ENCODE measurements around the gene SH3PXD2A. TPM values are rescaled to one million over a fixed set of nuclear protein-coding genes. Genes with fewer than 3 reads are reported as not detected.
"Not testable (repeated sequence)": the region's sequence is repeated elsewhere in the genome, so short reads cannot be mapped to it uniquely, and the experiment has no call there.

Gene SH3PXD2A
- total RNA-seq, 2 experiments from 2014 or later: 12.4 to 14.5 TPM

DNA sequence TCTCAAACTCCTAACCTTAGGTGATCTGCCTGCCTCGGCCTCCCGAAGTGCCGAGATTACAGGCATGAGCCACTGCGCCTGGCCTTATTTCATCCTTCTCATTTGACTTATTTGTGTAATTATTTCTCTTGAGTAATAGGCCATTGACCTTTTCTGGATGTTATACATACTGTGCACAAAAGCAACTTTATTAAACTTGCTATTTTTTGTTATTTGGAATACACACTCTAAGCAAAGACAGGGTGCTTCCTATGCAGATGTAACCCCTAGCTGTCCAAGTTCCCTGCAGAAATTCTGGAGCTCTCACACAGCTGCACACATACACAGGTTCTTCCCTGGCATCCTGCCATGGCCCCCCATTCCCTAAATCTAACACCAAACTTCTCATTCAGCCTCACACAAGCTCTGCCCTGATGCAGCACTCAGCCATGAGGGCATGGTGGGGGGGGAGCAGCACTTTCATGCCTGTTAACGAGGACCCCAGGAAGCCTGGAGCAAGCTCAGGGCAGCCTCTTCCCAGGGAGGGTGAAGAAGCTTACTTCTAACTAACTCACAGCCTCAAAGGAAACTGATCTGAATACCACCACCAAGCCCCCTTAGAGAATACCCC lies 33.2 kb downstream of the SH3PXD2A start:
- Mint-ChIP-seq H3K27ac (no peak overlapping the region), H3K4me3 (no peak overlapping the region), H3K4me1 (peaks cover 10% of the 10 kb centered on the region), H3K9me3 (ENCODE audit: low read depth) (no peaks in the 10 kb centered on the region), H3K36me3 (no peaks in the 10 kb centered on the region), H3K27me3 (peaks cover 38% of the 10 kb centered on the region)
- CTCF ChIA-PET: interaction anchor here (1.1 to 1.3 kb wide), 2 partner anchors 9 to 136 kb away, joined by 3 read pairs; no protein-coding TSS in a partner anchor
- no peak for DNase-seq
- no peak for ATAC-seq

DNA sequence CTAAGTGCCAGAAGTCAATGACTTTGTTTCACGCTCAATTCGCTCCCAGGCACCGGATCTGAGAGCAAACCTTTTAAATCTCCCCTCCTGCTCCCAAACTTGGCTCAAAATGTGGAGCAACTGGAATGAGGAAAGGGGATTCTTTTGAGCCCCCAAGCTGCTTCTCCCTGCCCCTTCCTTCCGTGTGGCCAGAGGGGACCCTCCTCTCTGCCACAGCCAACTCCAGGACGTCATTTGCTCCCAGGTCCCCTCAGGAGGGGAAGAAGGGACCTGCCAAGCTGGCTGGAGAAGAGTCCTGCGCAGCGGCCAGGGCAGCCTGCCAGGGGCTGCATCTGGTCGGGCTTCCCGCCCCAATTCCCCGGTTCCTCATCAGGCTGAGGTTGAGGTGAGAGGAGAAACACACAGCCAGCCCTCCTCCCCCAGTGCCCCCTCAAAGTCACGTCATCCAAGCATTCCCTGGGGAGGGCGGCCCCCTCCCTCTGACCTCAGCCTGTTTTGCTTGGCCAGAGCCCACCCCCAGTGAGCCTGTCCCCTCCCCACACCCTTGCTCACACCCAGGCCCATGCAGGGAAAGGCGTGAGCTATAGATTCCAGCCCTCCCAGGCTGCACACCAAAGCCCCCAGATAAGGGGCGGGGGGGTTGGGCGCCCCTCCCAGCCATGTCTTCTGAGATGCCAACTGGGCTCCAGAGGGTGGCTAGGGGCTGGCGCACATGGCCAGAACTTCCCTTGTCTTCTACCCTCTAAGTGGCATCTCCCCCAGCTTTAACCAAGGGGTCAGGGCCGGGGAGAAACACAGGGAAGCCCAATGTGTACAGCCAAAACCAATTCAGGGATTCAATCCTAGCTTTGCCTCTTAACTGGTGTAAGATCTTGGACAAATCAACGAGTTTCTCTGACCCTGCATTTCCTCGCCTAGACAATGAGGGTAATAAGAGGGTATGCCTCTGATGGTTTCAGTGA lies 35.0 kb downstream of the SH3PXD2A start:
- no peak for ATAC-seq
- no peak overlapping the region for H3K4me3 Mint-ChIP-seq
- H3K27me3 Mint-ChIP-seq: peaks cover 38% of the 10 kb centered on the region
- no peak for DNase-seq
- no peaks in the 10 kb centered on the region for H3K36me3 Mint-ChIP-seq
- H3K4me1 Mint-ChIP-seq: peaks cover 13% of the 10 kb centered on the region
- CTCF ChIA-PET: no interaction called here
- H3K27ac Mint-ChIP-seq: no peak overlapping the region
- no peaks in the 10 kb centered on the region for H3K9me3 Mint-ChIP-seq (ENCODE audit: low read depth)

DNA sequence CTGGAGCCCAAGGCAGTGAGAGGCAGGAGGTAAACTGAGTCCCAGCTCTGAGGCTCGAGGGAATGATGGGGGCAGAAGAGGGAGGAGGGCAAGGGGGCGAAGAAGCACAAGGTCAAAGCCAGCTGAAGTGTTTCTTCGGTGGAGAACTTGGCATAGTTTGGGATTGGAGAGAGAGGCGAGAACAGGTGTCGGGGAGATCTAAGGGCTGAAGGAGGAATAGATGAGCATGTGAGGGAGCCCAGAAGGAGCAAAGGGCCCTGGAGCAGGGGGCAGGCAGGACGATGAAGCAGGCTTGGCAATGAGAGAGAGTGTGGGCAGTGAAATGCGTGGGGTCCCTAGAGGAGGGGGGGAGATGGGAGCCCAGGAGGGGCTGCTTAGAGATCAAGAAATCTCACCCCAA lies 35.9 kb downstream of the SH3PXD2A start:
- CTCF ChIA-PET: no interaction called here
- H3K27me3 Mint-ChIP-seq: peaks cover 37% of the 10 kb centered on the region
- H3K4me1 Mint-ChIP-seq: peaks cover 12% of the 10 kb centered on the region
- H3K9me3 Mint-ChIP-seq (ENCODE audit: low read depth): no peaks in the 10 kb centered on the region
- H3K4me3 Mint-ChIP-seq: no peak overlapping the region
- ATAC-seq (no peak), DNase-seq (no peak)
- no peak overlapping the region for H3K27ac Mint-ChIP-seq
- no peaks in the 10 kb centered on the region for H3K36me3 Mint-ChIP-seq

DNA sequence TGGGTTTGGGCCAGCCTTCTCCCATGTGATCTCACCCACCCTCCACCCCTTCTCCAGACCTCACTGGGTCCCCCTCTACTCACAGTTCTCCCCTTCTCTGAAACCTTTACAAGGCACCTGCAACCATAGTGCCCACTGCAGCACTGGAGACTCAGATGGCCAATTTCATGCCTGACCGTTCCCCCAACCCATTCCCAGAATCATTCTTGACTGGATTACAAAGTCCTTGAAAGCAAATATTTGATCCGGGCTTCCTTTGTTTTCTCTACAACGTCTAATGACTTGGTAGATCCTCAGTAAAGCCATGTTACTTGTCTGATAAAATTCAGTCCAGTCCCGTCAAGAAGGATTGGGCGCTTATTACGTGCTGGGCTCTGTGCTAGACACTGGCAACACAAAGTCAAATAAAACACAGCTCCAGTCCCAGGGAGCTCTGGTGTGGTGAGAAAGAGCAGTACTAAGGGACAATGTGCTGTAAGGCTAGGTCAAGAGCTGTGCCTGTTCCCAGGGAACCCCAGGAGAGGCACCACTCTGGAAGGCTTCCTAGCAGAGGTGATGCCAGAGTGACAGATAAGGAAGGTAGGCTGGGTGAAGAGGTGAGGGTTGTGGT lies 36.5 kb downstream of the SH3PXD2A start:
- Mint-ChIP-seq H3K36me3 (no peaks in the 10 kb centered on the region), H3K4me3 (no peak overlapping the region), H3K4me1 (peaks cover 6% of the 10 kb centered on the region), H3K27me3 (peaks cover 36% of the 10 kb centered on the region), H3K27ac (no peak overlapping the region), H3K9me3 (ENCODE audit: low read depth) (no peaks in the 10 kb centered on the region)
- CTCF ChIA-PET: no interaction called here
- ATAC-seq: no peak
- no peak for DNase-seq

DNA sequence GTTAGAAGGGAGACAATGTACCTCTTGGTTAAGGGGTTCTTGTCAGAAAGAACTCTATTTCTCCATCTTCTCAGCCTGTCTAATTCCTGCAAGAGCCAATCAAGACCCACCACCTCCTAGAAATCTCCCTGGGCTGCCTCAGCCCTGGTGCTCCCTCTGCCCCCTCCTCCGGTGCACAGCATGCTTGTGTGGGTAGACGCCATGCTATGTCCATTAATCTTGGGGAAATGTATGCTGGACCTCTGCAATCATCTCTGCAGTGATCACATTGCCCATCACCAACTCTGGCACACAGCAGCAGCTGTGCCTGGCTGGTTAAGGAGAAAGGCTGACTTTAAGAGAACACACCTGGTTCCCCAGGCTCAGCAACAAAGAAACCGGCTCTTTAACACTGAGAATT lies 37.3 kb downstream of the SH3PXD2A start:
- ATAC-seq: no peak
- Mint-ChIP-seq H3K9me3 (ENCODE audit: low read depth) (no peaks in the 10 kb centered on the region), H3K27me3 (peaks cover 36% of the 10 kb centered on the region), H3K27ac (no peak overlapping the region), H3K36me3 (no peaks in the 10 kb centered on the region), H3K4me1 (peaks cover 4% of the 10 kb centered on the region), H3K4me3 (no peak overlapping the region)
- CTCF ChIA-PET: no interaction called here
- no peak for DNase-seq

DNA sequence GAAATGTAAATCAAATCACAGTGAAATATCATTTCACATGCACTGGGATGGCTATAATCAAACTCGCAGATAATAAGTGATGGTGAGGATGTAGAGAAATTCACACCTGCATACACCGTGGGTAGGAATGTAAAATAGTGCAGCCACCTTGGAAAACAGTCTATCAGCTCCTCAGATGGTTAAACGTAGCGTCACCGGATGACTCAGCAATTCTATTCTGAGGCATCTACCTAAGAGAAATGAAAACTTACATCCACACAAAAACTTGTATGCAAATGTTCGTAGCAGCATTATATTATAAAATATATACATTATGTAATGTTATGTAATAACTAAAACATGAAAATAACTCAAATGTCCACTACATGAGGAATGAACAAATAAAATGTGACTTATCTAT lies 38.9 kb downstream of the SH3PXD2A start:
- no peak for DNase-seq
- ATAC-seq: no peak
- Mint-ChIP-seq H3K4me1 (peaks cover 10% of the 10 kb centered on the region), H3K36me3 (no peaks in the 10 kb centered on the region), H3K9me3 (ENCODE audit: low read depth) (no peaks in the 10 kb centered on the region), H3K27ac (no peak overlapping the region), H3K4me3 (no peak overlapping the region), H3K27me3 (peaks cover 25% of the 10 kb centered on the region)
- CTCF ChIA-PET: no interaction called here

DNA sequence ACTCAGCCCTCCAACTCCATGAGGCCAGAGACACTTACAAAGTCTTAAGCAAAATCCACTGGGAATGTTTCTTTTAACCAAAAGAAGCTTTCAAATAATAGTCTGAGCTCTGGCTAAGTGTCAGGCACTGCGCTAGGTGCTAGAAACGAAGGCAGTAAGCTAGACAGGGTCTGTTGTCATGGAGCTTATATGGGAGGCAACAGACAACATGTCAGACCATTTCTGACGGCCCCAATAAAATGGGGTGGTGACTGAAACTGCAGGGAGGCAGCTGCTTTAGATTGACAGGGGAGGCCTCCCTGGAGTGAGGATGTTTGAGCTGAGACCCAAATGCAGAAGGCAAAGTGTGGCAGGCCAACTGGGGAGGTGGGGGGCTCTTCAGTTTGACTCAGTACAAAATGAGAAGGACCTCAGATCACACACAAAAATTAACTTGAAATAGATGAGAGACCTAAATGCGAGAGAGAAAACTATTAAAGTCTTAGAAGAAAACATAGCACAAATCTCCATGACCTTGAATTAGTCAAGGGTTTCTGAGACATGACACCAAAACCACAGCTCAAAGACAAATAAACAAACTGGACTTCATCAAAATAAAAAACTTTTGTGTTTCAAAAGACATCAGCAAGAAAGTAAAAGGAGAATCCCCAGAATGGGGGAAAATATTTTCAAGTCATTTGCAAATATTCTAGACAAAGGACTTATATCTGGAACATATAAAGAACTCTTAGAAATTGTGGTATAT lies 40.6 kb downstream of the SH3PXD2A start:
- no peak overlapping the region for H3K4me3 Mint-ChIP-seq
- H3K9me3 Mint-ChIP-seq (ENCODE audit: low read depth): no peaks in the 10 kb centered on the region
- DNase-seq (no peak), ATAC-seq (no peak)
- no peaks in the 10 kb centered on the region for H3K36me3 Mint-ChIP-seq
- CTCF ChIA-PET: interaction anchor here (1.1 to 3.1 kb wide), 5 partner anchors 8 to 102 kb away, joined by 3 to 11 read pairs (median 5); no protein-coding TSS in a partner anchor
- H3K27me3 Mint-ChIP-seq: peaks cover 16% of the 10 kb centered on the region
- peaks cover 10% of the 10 kb centered on the region for H3K4me1 Mint-ChIP-seq
- no peak overlapping the region for H3K27ac Mint-ChIP-seq

DNA sequence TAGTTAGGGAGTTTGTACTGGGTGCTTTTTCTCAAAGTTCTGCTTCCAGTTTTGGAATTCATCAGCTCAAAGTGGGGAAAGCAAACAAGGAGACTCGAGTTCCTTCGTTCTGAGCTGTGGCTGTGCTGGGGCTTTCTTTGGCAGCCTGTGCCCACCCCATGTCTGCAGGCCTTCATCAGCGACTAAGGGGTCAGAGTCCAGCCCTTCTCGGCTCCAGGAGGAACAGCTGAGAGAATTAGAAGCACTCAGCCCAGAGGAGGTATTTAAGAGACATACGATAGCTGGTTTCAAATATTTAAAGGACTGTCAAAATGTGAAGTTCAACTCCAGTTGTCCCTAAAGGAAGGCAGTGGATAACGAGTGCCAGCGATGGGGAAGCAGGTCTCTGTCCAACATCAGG lies 41.3 kb downstream of the SH3PXD2A start:
- H3K27ac Mint-ChIP-seq: no peak overlapping the region
- no peak for ATAC-seq
- peaks cover 9% of the 10 kb centered on the region for H3K27me3 Mint-ChIP-seq
- no peaks in the 10 kb centered on the region for H3K9me3 Mint-ChIP-seq (ENCODE audit: low read depth)
- no peaks in the 10 kb centered on the region for H3K36me3 Mint-ChIP-seq
- no peak for DNase-seq
- H3K4me1 Mint-ChIP-seq: peaks cover 10% of the 10 kb centered on the region
- H3K4me3 Mint-ChIP-seq: no peak overlapping the region
- CTCF ChIA-PET: interaction anchor here (1.1 to 3.1 kb wide), 5 partner anchors 7 to 101 kb away, joined by 3 to 11 read pairs (median 5); no protein-coding TSS in a partner anchor

DNA sequence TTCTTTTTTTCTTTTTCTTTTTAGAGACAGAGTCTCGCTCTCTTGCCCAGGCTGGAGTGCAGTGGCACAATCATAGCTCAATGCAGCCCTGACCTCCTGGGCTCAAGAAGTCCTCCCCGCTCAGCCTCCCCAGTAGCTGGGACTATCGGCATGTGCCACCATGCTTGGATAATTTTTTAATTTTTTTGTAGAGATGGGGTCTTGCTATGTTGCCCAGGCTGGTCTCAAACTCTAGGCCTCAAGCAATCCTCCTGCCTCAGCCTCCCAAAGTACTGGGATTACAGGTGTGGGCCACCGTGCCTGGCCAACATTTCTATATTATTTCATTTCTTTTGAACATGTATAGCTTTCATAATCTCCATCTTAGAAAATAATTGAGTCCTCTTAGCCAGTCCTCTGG lies 42.1 kb downstream of the SH3PXD2A start:
- not testable (repeated sequence) for H3K9me3 Mint-ChIP-seq (ENCODE audit: low read depth); H3K27me3 Mint-ChIP-seq; H3K4me1 Mint-ChIP-seq; H3K27ac Mint-ChIP-seq; DNase-seq; H3K36me3 Mint-ChIP-seq; H3K4me3 Mint-ChIP-seq; ATAC-seq
- CTCF ChIA-PET: interaction anchor here (0.9 to 3.1 kb wide), 5 partner anchors 9 to 101 kb away, joined by 3 to 11 read pairs (median 5); no protein-coding TSS in a partner anchor

DNA sequence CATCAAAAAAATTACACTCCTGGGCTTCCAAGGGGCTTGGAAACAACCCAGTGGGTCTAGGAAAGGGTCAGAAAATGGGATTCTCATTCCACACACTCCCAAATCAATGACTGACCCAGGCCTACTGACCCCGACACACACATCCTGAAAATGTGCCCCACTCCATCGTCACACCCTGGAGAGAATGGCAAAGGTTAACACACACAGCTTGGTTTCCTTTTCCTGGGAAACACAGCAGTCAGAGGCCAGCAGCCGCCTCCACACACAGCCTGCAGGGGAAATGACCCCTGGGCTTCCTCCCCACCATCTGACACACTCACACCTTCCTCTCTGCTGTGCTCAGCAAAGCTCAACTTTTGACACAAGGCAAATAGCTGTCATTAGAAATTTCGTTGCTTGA lies 42.9 kb downstream of the SH3PXD2A start:
- Mint-ChIP-seq H3K9me3 (ENCODE audit: low read depth) (no peaks in the 10 kb centered on the region), H3K27me3 (no peaks in the 10 kb centered on the region), H3K27ac (no peak overlapping the region), H3K4me3 (no peak overlapping the region), H3K4me1 (peaks cover 10% of the 10 kb centered on the region), H3K36me3 (no peaks in the 10 kb centered on the region)
- CTCF ChIA-PET: interaction anchor here (0.6 to 3.1 kb wide), 4 partner anchors 10 to 100 kb away, joined by 3 to 11 read pairs (median 3); no protein-coding TSS in a partner anchor
- no peak for DNase-seq
- no peak for ATAC-seq

DNA sequence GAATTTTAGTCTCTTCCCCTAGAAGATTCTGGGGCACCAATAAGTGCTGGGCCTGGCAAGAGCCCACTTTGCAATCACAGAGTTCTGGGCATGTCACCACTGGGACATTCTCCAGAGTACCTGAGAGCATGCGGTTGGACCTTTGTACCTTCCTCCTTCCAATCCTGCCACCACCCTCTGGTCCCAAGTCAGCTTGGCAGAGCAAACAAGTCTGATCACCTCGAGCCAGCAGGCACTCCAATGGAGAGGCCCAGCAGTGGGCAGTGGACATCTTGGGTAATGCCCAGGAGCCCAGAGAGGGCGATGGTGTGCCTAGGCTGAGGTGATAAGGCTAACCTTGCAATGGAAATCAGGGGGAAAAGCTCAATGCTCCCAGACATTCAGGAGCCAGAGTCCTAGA lies 43.4 kb downstream of the SH3PXD2A start:
- Mint-ChIP-seq H3K4me1 (peaks cover 10% of the 10 kb centered on the region), H3K9me3 (ENCODE audit: low read depth) (no peaks in the 10 kb centered on the region), H3K27me3 (no peaks in the 10 kb centered on the region), H3K27ac (no peak overlapping the region), H3K4me3 (no peak overlapping the region), H3K36me3 (no peaks in the 10 kb centered on the region)
- CTCF ChIA-PET: interaction anchor here (0.6 to 3.1 kb wide), 3 partner anchors 30 to 99 kb away, joined by 3 to 11 read pairs (median 3); no protein-coding TSS in a partner anchor
- DNase-seq (no peak), ATAC-seq (no peak)

DNA sequence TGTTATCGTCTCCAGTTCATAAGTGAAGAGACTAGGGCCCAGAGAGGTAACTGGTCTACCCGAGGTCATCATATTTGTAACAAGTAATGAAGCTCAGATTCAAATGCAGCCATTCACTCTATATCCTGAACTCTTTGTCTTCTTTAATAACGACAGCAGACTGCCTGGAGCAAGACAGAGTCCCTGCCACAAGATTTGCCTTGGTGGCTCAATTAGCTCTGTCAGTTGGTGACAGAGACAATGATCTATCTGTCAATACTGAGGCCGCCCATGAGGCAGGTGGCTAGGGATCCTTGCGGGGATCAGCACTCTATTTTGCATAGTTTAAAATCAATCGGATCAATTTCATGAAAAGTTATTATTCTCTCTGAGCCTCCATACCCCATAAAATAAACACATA lies 43.9 kb downstream of the SH3PXD2A start:
- no peaks in the 10 kb centered on the region for H3K9me3 Mint-ChIP-seq (ENCODE audit: low read depth)
- H3K4me1 Mint-ChIP-seq: peaks cover 9% of the 10 kb centered on the region
- CTCF ChIA-PET: interaction anchor here (1.1 to 1.3 kb wide), 2 partner anchors 30 to 99 kb away, joined by 3 to 4 read pairs; no protein-coding TSS in a partner anchor
- DNase-seq: no peak
- no peak overlapping the region for H3K27ac Mint-ChIP-seq
- H3K36me3 Mint-ChIP-seq: no peaks in the 10 kb centered on the region
- ATAC-seq: no peak
- H3K27me3 Mint-ChIP-seq: no peaks in the 10 kb centered on the region
- no peak overlapping the region for H3K4me3 Mint-ChIP-seq

DNA sequence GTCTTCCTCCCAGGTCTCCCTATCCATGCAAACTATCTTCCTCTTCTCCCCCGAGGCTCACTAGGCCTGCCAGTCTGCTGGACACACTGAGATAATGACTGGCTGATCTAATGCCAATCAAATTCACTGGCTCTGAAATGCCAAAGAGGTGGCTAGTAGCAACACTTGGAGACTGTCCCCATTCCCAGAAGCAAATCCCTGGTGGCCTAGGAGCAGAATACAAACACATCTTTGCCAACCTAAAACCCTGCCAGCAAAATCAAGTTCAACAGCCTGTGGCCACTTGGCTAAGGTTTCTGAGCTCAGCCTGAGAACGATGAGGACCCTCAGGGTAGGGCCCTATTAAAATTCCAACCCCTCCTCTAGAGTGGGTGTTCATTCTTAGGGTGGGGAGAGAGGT lies 46.6 kb downstream of the SH3PXD2A start:
- Mint-ChIP-seq H3K4me3 (no peak overlapping the region), H3K4me1 (peaks cover 12% of the 10 kb centered on the region), H3K36me3 (no peaks in the 10 kb centered on the region), H3K27ac (no peak overlapping the region), H3K9me3 (ENCODE audit: low read depth) (no peaks in the 10 kb centered on the region), H3K27me3 (no peaks in the 10 kb centered on the region)
- CTCF ChIA-PET: no interaction called here
- DNase-seq (no peak), ATAC-seq (no peak)

All from activated CD8-positive, alpha-beta memory T cell treated with anti-CD3 and anti-CD28 coated beads, Interleukin-2, amount 10 ng/mL, durations not matched to agents 7 days and 5 days (primary cell).